Measurements from ENCODE around the gene SLC41A1.

GRCh38 chr1:205783433-205783795 lies 29.6 kb downstream of the SLC41A1 start:
- TF ChIP-seq POLR2AphosphoS5 (IDR thresholded peaks at IDR 0.05) (no peak), CTCF (IDR thresholded peaks at IDR 0.05) (no peak), POLR2A (IDR thresholded peaks at IDR 0.05) (no peak), EP300 (IDR thresholded peaks at IDR 0.05; ENCODE audit: low read depth) (no peak)
